GM12864 (cell line): ENCODE data around the gene BRWD1.

Source experiments
- DNase-seq: peaks from one replicate; pipeline ENCODE4 v3.0.0-alpha.2; 2011; ENCODE audit warnings: low read depth
- H3K4me3 ChIP-seq: 2 replicates; pipeline ENCODE4 v1.5.1; 2011; ENCODE audit warnings: mild to moderate bottlenecking, low read depth, low read length, control low read depth
- CTCF ChIP-seq: IDR thresholded peaks from 2 replicates; pipeline ENCODE4 v1.5.1; 2011; ENCODE audit warnings: low read depth, mild to moderate bottlenecking, moderate library complexity, low read length, control low read depth, inconsistent platforms; ENCODE audit errors: missing control alignments

Gene BRWD1

GRCh38 chr21:39288987-39289386, 24.4 kb downstream of the BRWD1 start:
- H3K4me3 ChIP-seq: no peak overlapping the region
- DNase-seq: no peak
- TF ChIP-seq CTCF: no peak

- H3K4me3 ChIP-seq: no peak overlapping the region
- no peak for DNase-seq
- TF ChIP-seq CTCF: no peak
Measured at GRCh38 chr21:39282911-39283310, 30.5 kb downstream of the BRWD1 start.

GRCh38 chr21:39281853-39282252, 31.6 kb downstream of the BRWD1 start:
- no peak for TF ChIP-seq CTCF
- DNase-seq: no peak

GRCh38 chr21:39281207-39281606, 32.2 kb downstream of the BRWD1 start:
- DNase-seq: no peak
- H3K4me3 ChIP-seq: no peak overlapping the region
- no peak for TF ChIP-seq CTCF

More at GRCh38 chr21:39281853-39282252, 31.6 kb downstream of the BRWD1 start:
- H3K4me3 ChIP-seq: no peak overlapping the region

GRCh38 chr21:39269620-39270019, 43.8 kb downstream of the BRWD1 start:
- DNase-seq: no peak
- TF ChIP-seq CTCF: no peak
- no peak overlapping the region for H3K4me3 ChIP-seq

GRCh38 chr21:39265603-39266002, 47.8 kb downstream of the BRWD1 start:
- no peak overlapping the region for H3K4me3 ChIP-seq
- DNase-seq: no peak
- no peak for TF ChIP-seq CTCF

GRCh38 chr21:39263372-39263771, 50.1 kb downstream of the BRWD1 start:
- TF ChIP-seq CTCF: no peak
- H3K4me3 ChIP-seq: no peak overlapping the region
- DNase-seq: no peak
